Mesendoderm (in vitro differentiated cells): ENCODE results near the gene NUDT1.

ENCODE experiments used
- DNase-seq: peaks from one replicate; pipeline ENCODE4 v3.0.0; 2013
- H2AK5ac ChIP-seq: 2 replicates; pipeline ENCODE4 v1.6.1; 2013; ENCODE audit warnings: low read length, inconsistent platforms
- H2BK120ac ChIP-seq: 2 replicates; pipeline ENCODE4 v1.6.1; 2013; ENCODE audit warnings: low read depth, mild to moderate bottlenecking, low read length, moderate library complexity, mixed read lengths
- H2BK15ac ChIP-seq: replicated peaks from 2 replicates; pipeline ENCODE4 v1.6.1; 2013; ENCODE audit warnings: low read depth, mild to moderate bottlenecking, moderate library complexity
- H2BK5ac ChIP-seq: 2 replicates; pipeline ENCODE4 v1.6.1; 2013; ENCODE audit warnings: low read length, inconsistent platforms
- H3K18ac ChIP-seq: 2 replicates; pipeline ENCODE4 v1.6.1; 2013; ENCODE audit warnings: mild to moderate bottlenecking, low read length, mixed read lengths
- H3K23ac ChIP-seq: one replicate; pipeline ENCODE4 v1.6.1; 2013; ENCODE audit warnings: low read length
- H3K27ac ChIP-seq: 2 replicates; pipeline ENCODE4 v1.5.1; 2013; ENCODE audit warnings: low read depth, mild to moderate bottlenecking, inconsistent platforms, low read length, moderate library complexity
- H3K27me3 ChIP-seq: 2 replicates; pipeline ENCODE4 v1.6.1; 2013; ENCODE audit warnings: low read length, control low read depth, mild to moderate bottlenecking, inconsistent platforms; ENCODE audit not compliant: insufficient read depth, poor library complexity
- H3K36me3 ChIP-seq: 2 replicates; pipeline ENCODE4 v1.6.1; 2013; ENCODE audit warnings: low read length, inconsistent platforms; ENCODE audit not compliant: control insufficient read depth, insufficient read depth
- H3K4ac ChIP-seq: one replicate; pipeline ENCODE4 v1.6.1; 2013; ENCODE audit warnings: low read depth, mild to moderate bottlenecking, low read length, moderate library complexity
- H3K4me1 ChIP-seq: 2 replicates; pipeline ENCODE4 v1.6.1; 2013; ENCODE audit warnings: low read depth, low read length, inconsistent platforms; ENCODE audit not compliant: control insufficient read depth
- H3K4me2 ChIP-seq: 2 replicates; pipeline ENCODE4 v1.6.1; 2013; ENCODE audit warnings: low read length
- H3K4me3 ChIP-seq: 2 replicates; pipeline ENCODE4 v1.5.1; 2013; ENCODE audit warnings: mild to moderate bottlenecking, low read length
- H3K56ac ChIP-seq: one replicate; pipeline ENCODE4 v1.6.1; 2013; ENCODE audit warnings: low read length
- H3K79me1 ChIP-seq: 2 replicates; pipeline ENCODE4 v1.6.1; 2013; ENCODE audit warnings: low read length, inconsistent platforms
- H3K79me2 ChIP-seq: 2 replicates; pipeline ENCODE4 v1.6.1; 2013; ENCODE audit warnings: mild to moderate bottlenecking, low read length; ENCODE audit not compliant: control insufficient read depth, insufficient read depth
- H3K9ac ChIP-seq: 2 replicates; pipeline ENCODE4 v1.6.1; 2013; ENCODE audit warnings: low read length, inconsistent platforms
- H4K5ac ChIP-seq: one replicate; pipeline ENCODE4 v1.6.1; 2013; ENCODE audit warnings: low read length
- H4K8ac ChIP-seq: one replicate; pipeline ENCODE4 v1.6.1; 2013; ENCODE audit warnings: low read depth, mild to moderate bottlenecking, control low read depth, low read length, moderate library complexity
- WGBS: extraction: QIAGEN DNeasy Blood & Tissue Kit; methylation state at CpG from one replicate; pipeline ENCODE4 v1.1.7; 2013; ENCODE audit warnings: low lambda C conversion rate, missing lambda C conversion rate; ENCODE audit not compliant: insufficient coverage; ENCODE audit errors: extremely low coverage; 5-methylcytosine and 5-hydroxymethylcytosine counted together

The NUDT1 gene

DNA sequence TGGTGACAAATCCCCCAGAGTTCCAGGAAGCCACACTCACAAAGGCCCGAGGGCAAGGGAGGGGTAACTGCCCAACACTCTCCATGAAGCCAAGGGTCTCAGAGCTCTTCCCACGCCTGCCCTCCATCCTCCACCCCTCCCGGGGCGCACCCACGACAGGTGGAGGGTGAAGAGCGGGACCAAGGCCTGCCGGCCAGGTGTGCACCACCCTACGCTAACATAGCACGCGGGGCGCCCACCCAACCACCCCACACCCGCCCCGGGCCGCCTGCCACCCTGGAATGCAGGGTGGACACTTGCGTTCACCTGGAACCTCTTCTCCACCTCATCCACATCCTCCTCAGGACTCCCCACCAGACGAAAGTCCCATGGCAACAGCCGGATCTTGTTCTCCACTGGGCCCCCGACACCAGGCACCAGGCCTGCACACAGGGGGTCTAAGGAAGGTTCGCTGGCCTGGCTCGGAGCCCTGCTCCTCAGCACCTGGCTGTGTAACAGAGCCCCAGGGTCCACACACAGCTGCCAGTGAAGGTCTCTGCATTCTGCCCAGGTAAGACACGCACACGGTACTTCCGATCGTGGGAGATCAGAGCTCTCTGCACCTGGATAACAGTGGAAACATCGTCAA is 42.0 kb upstream of the NUDT1 start:
- Histone ChIP-seq H2BK15ac (no peak overlapping the region), H3K79me1 (peaks cover 2% of the 10 kb centered on the region), H3K36me3 (peaks cover 9% of the 10 kb centered on the region), H3K4ac (no peak overlapping the region), H3K9ac (no peak overlapping the region), H3K4me3 (no peak overlapping the region), H3K18ac (no peak overlapping the region), H3K4me1 (no peaks in the 10 kb centered on the region), H4K8ac (no peak overlapping the region), H4K5ac (no peak overlapping the region), H3K23ac (no peak overlapping the region), H3K56ac (no peak overlapping the region), H3K27me3 (no peaks in the 10 kb centered on the region), H2AK5ac (no peak overlapping the region), H3K4me2 (no peak overlapping the region), H3K79me2 (no peaks in the 10 kb centered on the region), H2BK120ac (no peak overlapping the region), H3K27ac (no peak overlapping the region), H2BK5ac (no peak overlapping the region)
- WGBS = no CpG with 5 or more reads among the region's 25 CpGs
- DNase-seq = no peak

DNA sequence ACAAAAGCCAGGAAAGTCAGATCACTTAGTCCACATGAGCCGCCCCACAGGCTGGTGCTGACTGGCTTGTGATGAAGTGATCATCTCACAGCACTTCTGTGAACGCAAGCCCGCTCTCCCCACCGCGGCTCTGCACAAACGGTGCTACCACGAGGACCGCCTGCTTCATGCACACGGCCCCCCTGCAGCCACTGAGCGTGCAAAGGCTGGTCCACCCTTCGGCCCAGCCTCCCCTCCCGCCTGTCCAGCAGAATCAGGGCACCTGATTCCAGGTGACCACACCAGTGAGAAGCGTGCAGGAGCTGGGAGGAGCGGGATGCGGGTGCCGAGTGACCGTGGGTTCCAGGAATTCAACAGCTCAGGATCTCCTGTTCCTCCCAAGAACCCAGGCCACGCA is 41.4 kb upstream of the NUDT1 start:
- H3K56ac ChIP-seq = no peak overlapping the region
- H3K27me3 ChIP-seq = no peaks in the 10 kb centered on the region
- no peak overlapping the region for H4K8ac ChIP-seq
- no peak overlapping the region for H4K5ac ChIP-seq
- no peak overlapping the region for H2AK5ac ChIP-seq
- no peak overlapping the region for H2BK120ac ChIP-seq
- no peak for DNase-seq
- no peak overlapping the region for H2BK5ac ChIP-seq
- no peak overlapping the region for H3K9ac ChIP-seq
- H3K23ac ChIP-seq = no peak overlapping the region
- H3K79me1 ChIP-seq = peaks cover 2% of the 10 kb centered on the region
- H3K79me2 ChIP-seq = no peaks in the 10 kb centered on the region
- H3K18ac ChIP-seq = no peak overlapping the region
- H3K36me3 ChIP-seq = peaks cover 9% of the 10 kb centered on the region
- no peak overlapping the region for H3K4me2 ChIP-seq
- H3K4me3 ChIP-seq = no peak overlapping the region
- H3K27ac ChIP-seq = no peak overlapping the region
- H3K4ac ChIP-seq = no peak overlapping the region
- WGBS = no CpG with 5 or more reads among the region's 18 CpGs
- H2BK15ac ChIP-seq = no peak overlapping the region
- no peaks in the 10 kb centered on the region for H3K4me1 ChIP-seq

DNA sequence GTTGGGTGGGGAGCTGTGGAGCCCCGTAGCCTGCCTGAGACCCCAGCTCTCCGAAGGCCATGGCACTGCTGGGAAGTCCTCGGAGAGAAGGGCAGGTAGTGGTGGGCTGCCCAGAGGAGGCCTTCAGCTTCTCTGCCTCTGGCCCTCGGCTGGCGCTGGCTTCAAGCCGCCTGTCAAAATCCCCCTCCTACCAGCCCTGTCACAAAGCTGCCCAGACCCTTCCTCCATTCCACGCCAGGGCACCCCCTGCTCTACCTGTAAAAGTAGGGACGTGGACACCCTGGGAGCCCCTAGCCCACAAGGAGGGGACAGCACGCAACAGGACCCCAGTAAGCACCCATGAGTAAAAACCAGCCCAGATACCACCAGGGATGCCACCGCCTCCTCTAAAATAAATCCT is 40.9 kb upstream of the NUDT1 start:
- Histone ChIP-seq H3K4me3 (no peak overlapping the region), H3K23ac (no peak overlapping the region), H3K79me2 (no peaks in the 10 kb centered on the region), H2BK15ac (no peak overlapping the region), H3K4me2 (no peak overlapping the region), H3K4ac (no peak overlapping the region), H3K27me3 (no peaks in the 10 kb centered on the region), H3K56ac (no peak overlapping the region), H4K5ac (no peak overlapping the region), H3K79me1 (peaks cover 2% of the 10 kb centered on the region), H4K8ac (no peak overlapping the region), H2BK5ac (no peak overlapping the region), H3K4me1 (no peaks in the 10 kb centered on the region), H2BK120ac (no peak overlapping the region), H3K27ac (no peak overlapping the region), H2AK5ac (no peak overlapping the region), H3K18ac (no peak overlapping the region), H3K9ac (no peak overlapping the region), H3K36me3 (peaks cover 5% of the 10 kb centered on the region)
- whole genome bisulfite sequencing = no CpG with 5 or more reads among the region's 10 CpGs
- DNase-seq = no peak

DNA sequence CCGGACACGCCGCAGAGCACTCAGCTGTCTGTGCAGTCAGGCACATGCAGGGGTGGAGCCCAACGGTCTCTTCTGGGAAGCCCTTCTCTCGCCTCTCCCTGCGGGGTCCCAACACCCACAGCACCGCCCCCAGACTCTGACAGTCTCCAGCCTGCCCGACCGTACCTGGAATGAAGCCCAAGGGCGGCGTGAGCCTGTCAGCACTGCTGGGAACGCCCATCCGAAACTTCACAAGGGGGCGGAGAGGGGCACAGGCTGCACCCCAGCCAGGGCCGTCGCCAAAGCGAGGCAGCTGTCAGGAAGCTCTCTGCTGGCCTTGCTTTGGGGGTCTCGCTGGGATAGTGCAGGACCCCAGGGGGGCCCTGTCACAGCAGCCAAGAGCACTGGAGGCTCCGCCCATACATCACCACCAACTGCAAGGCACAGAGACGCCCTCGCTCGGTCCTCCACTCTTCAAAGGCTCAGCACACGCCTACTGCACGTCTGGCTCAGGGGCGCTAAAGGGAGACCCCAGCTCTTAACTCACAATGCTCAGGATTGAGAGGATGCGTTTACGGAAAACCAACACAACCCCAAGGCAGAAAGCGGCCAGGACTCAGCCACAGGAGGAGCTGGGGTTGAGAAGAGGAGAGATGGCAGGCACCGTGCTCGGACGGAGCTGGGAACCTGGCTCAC is 40.2 kb upstream of the NUDT1 start:
- no peaks in the 10 kb centered on the region for H3K4me1 ChIP-seq
- no peak overlapping the region for H2BK15ac ChIP-seq
- H3K18ac ChIP-seq = no peak overlapping the region
- no peak overlapping the region for H4K8ac ChIP-seq
- no peaks in the 10 kb centered on the region for H3K27me3 ChIP-seq
- no peak overlapping the region for H4K5ac ChIP-seq
- no peak overlapping the region for H3K4me3 ChIP-seq
- peaks cover 3% of the 10 kb centered on the region for H3K36me3 ChIP-seq
- no peak overlapping the region for H2BK120ac ChIP-seq
- no peak overlapping the region for H3K27ac ChIP-seq
- H3K9ac ChIP-seq = no peak overlapping the region
- H2BK5ac ChIP-seq = no peak overlapping the region
- no peaks in the 10 kb centered on the region for H3K79me2 ChIP-seq
- no peak overlapping the region for H3K23ac ChIP-seq
- no peak overlapping the region for H3K4me2 ChIP-seq
- H2AK5ac ChIP-seq = no peak overlapping the region
- no CpG with 5 or more reads among the region's 31 CpGs for WGBS
- H3K4ac ChIP-seq = no peak overlapping the region
- H3K79me1 ChIP-seq = peaks cover 2% of the 10 kb centered on the region
- no peak for DNase-seq
- no peak overlapping the region for H3K56ac ChIP-seq

DNA sequence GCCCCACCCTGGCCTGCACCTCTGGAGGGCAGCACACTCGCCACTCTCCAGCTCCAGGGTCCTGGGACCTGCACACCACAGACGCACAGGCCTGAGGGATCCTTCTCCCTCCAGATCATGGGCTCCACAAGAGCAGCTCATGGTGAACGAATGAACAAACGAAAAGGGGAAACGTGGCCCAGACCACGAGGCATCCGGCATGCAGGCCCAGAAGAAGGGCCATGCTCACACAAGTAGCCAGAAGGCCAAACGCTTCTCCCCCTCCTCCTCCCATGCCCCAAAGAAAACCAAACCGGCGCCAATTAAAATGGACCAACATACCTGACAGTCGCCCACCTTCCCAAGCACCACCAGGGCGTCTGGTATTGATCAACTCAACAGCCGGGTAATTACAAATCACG is 39.7 kb upstream of the NUDT1 start:
- no peak overlapping the region for H2BK120ac ChIP-seq
- DNase-seq = no peak
- H3K79me1 ChIP-seq = no peaks in the 10 kb centered on the region
- H3K27me3 ChIP-seq = no peaks in the 10 kb centered on the region
- H2AK5ac ChIP-seq = no peak overlapping the region
- no peak overlapping the region for H4K5ac ChIP-seq
- no peak overlapping the region for H3K4me2 ChIP-seq
- no peak overlapping the region for H3K23ac ChIP-seq
- WGBS = no CpG with 5 or more reads among the region's 14 CpGs
- H2BK5ac ChIP-seq = no peak overlapping the region
- H4K8ac ChIP-seq = no peak overlapping the region
- H3K79me2 ChIP-seq = no peaks in the 10 kb centered on the region
- H3K18ac ChIP-seq = no peak overlapping the region
- no peak overlapping the region for H3K9ac ChIP-seq
- H3K56ac ChIP-seq = no peak overlapping the region
- no peak overlapping the region for H3K27ac ChIP-seq
- no peak overlapping the region for H3K4ac ChIP-seq
- no peak overlapping the region for H2BK15ac ChIP-seq
- no peaks in the 10 kb centered on the region for H3K4me1 ChIP-seq
- no peak overlapping the region for H3K4me3 ChIP-seq
- peaks cover 3% of the 10 kb centered on the region for H3K36me3 ChIP-seq
